ENCODE measurements around the gene CHD9.

The CHD9 gene

DNA sequence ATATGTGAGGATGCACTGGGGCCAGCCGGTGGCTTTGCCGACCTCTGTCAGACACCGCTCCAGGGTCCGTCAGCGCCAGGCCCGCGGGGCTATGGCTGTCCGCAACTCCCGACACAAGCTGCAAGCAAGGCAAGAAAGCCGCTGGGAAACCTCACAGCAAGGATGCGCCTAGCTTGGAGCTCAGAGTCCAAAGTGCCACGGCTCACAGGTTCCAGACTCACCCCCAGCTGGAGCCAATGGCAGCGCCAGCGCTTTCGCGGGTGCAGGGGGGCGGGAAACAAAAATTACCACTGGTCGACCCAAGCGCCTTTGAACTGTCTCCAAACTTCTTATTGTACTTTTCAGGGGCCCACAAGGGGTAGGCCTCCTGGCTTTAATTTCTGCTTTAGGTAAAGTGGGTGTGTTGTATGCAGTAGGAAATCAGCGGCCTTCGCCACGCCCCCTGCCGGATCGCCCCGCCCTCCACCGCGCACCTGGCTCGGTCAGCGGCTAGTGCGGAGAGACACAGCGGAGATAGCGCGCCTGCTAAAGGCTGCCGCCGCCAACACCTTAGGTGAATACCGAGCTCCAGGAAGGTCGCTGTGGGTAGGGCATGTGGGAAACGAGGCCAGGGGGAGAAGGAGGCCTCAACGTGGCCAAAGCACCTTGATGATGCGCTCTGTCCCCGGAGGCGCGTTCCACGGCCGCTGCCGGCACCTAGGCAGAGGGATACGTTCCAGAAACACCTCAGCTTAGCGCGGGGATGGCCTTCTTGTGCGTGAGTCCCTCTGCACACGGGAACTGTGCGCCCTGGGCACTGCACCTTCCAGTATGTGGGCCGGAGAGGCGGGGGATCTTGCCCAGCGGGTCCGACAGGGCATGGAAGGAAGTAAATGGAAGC is 318.4 kb downstream of the CHD9 start:
- no peak for DNase-seq (ENCODE audit: low spot score)

DNA sequence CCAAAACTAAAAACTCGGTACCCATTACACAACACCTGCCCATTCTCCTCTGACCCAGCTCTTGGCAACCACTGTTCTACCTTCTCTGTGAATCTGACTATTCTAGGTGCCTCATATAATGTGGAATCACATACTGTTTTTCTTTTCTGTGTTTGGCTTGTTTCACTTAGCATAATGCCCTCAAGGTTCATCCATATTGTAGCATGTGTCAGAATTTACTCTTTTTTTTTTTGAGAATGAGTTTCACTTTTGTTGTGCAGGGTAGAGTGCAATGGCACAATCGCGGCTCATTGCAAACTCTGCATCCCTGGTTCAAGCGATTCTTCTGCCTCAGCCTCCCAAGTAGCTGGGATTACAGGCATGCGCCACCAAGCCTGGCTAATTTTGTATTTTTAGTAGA is 320.0 kb downstream of the CHD9 start:
- no peak for DNase-seq (ENCODE audit: low spot score)

- no peak for DNase-seq (ENCODE audit: low spot score)
Observed at GRCh38 chr16:53378138-53378537, 323.3 kb downstream of the CHD9 start.

All from kidney capillary endothelial cell (primary cell).